ENCODE measurements around the gene ARHGEF10L.
"Not testable (repeated sequence)": the region's sequence is repeated elsewhere in the genome, so short reads cannot be mapped to it uniquely, and the experiment has no call there.

ARHGEF10L gene

GRCh38 chr1:17611991-17612390 lies 72.5 kb downstream of the ARHGEF10L start:
- DNase-seq (ENCODE audit: low read depth): no peak

- DNase-seq (ENCODE audit: low read depth): no peak
These were observed 73.3 kb downstream of the ARHGEF10L start for GRCh38 chr1:17612831-17613230.

GRCh38 chr1:17614586-17614985 lies 75.1 kb downstream of the ARHGEF10L start:
- DNase-seq (ENCODE audit: low read depth): no peak

- DNase-seq (ENCODE audit: low read depth): no peak
These were observed 75.7 kb downstream of the ARHGEF10L start for GRCh38 chr1:17615157-17615556.

GRCh38 chr1:17615959-17616358 lies 76.5 kb downstream of the ARHGEF10L start:
- no peak for DNase-seq (ENCODE audit: low read depth)

- DNase-seq (ENCODE audit: low read depth): no peak
These were observed 77.3 kb downstream of the ARHGEF10L start for GRCh38 chr1:17616731-17617279.

GRCh38 chr1:17617787-17618557 lies 78.5 kb downstream of the ARHGEF10L start:
- DNase-seq (ENCODE audit: low read depth): no peak

GRCh38 chr1:17618558-17619247 lies 79.2 kb downstream of the ARHGEF10L start:
- no peak for DNase-seq (ENCODE audit: low read depth)

- no peak for DNase-seq (ENCODE audit: low read depth)
These were observed 81.0 kb downstream of the ARHGEF10L start for GRCh38 chr1:17620448-17620847.

GRCh38 chr1:17621691-17622090 lies 82.2 kb downstream of the ARHGEF10L start:
- DNase-seq (ENCODE audit: low read depth): no peak

GRCh38 chr1:17622823-17623222 lies 83.3 kb downstream of the ARHGEF10L start:
- DNase-seq (ENCODE audit: low read depth): no peak

- DNase-seq (ENCODE audit: low read depth): no peak
These were observed 85.2 kb downstream of the ARHGEF10L start for GRCh38 chr1:17624611-17625233.

- no peak for DNase-seq (ENCODE audit: low read depth)
These were observed 87.9 kb downstream of the ARHGEF10L start for GRCh38 chr1:17627239-17628052.

GRCh38 chr1:17629046-17629445 lies 89.5 kb downstream of the ARHGEF10L start:
- DNase-seq (ENCODE audit: low read depth): not testable (repeated sequence)

GRCh38 chr1:17629460-17629859 lies 90.0 kb downstream of the ARHGEF10L start:
- no peak for DNase-seq (ENCODE audit: low read depth)

- DNase-seq (ENCODE audit: low read depth): no peak
These were observed 90.7 kb downstream of the ARHGEF10L start for GRCh38 chr1:17630048-17630830.

GRCh38 chr1:17630986-17631385 lies 91.5 kb downstream of the ARHGEF10L start:
- DNase-seq (ENCODE audit: low read depth): no peak

- DNase-seq (ENCODE audit: low read depth): no peak
These were observed 91.9 kb downstream of the ARHGEF10L start for GRCh38 chr1:17631410-17631809.

- no peak for DNase-seq (ENCODE audit: low read depth)
These were observed 92.6 kb downstream of the ARHGEF10L start for GRCh38 chr1:17632106-17632505.

- no peak for DNase-seq (ENCODE audit: low read depth)
These were observed 93.2 kb downstream of the ARHGEF10L start for GRCh38 chr1:17632541-17633184.

- DNase-seq (ENCODE audit: low read depth): no peak
These were observed 94.2 kb downstream of the ARHGEF10L start for GRCh38 chr1:17633654-17634053.
